SH-SY5Y (cell line): ENCODE results near the gene SPATA1.

Experiments used
- GATA2 ChIP-seq: IDR thresholded peaks from 2 replicates; pipeline ENCODE4 v1.6.1; 2011; ENCODE audit warnings: mild to moderate bottlenecking, low read depth, low read length
- GATA3 ChIP-seq: IDR thresholded peaks from 2 replicates; pipeline ENCODE4 v1.6.1; 2011; ENCODE audit warnings: low read depth, mild to moderate bottlenecking, low read length, moderate library complexity

SPATA1 gene

DNA sequence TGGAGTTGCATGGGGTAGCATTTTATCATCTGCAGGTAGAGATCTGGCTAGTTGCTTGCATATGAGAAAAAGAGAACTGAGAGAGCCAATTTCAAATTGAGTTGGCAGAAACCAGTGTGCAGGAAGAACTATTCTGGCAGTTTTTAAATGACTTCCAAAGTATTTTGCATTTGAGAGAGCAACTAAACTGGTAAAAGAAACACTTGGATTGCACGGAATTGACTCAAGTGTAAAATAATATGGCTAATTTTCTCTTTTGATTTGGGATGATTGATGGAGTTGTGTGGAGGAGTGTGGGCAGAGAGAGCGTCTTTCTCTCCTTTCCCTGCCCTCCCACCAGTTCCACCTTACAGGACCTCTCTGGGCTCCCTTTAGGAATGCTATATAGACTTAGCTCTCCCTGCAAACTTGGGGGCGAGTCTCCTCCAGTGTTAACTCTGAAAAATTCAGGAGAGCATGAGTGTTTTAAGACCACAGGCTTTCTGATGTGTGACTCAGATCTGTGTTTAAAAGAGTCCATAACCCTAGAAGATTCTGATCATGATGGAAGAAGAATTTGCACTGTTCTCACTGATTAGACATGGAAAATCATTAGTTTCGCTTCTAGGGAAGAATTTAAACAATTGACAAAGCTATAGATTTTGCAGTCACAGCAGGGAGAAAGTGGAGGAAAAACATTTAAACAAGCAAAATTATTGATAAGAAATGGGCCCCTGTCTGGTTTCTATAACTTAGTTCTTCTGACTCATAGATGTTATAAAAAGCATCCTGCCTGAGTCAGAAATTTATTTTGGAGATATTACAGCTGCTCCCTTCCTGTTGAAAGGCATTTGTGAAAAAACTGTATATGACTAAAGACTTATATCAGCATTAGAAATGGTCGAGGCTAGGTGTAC lies 92.9 kb downstream of the SPATA1 start:
- no peak for TF ChIP-seq GATA3
- no peak for TF ChIP-seq GATA2

DNA sequence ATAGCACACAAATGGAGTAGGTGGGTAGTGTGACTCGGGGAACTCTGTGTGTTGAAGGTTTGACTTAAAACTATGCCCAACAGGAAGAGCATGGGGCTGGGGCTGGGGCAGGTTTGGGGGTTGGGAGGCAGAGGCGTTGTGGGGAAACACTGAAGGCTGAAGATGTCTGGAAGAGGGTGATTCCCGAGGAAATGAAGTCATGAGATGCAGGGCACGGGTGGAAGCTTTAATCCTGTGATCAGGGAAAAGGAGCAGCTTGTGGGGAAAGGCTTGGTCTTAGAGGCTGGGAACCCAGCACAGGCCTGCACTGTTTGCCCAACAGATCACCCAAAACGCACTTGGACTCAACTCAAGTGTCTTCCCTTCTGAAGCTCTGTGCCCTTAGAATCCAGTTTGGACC lies 94.6 kb downstream of the SPATA1 start:
- no peak for TF ChIP-seq GATA3
- TF ChIP-seq GATA2: no peak

DNA sequence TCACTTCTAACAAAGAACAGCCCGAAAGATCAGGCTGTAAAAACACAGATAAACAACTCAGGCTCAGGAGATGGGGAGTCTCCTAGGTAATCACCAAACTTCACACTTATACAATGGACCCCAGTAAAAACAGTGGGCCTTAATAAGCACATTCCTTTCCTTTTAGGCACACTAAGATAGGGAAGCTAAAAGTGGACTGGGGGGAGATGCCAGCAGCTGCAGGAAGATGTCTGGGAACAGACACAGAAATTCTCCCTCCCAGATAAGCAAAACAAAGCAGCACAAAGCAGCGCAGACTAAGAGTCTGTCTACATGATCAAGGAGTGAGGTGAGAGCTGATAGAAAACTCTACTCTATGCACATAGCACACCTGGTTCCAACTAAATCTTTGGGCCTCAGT lies 97.0 kb downstream of the SPATA1 start:
- TF ChIP-seq GATA3 (no peak), GATA2 (no peak)

DNA sequence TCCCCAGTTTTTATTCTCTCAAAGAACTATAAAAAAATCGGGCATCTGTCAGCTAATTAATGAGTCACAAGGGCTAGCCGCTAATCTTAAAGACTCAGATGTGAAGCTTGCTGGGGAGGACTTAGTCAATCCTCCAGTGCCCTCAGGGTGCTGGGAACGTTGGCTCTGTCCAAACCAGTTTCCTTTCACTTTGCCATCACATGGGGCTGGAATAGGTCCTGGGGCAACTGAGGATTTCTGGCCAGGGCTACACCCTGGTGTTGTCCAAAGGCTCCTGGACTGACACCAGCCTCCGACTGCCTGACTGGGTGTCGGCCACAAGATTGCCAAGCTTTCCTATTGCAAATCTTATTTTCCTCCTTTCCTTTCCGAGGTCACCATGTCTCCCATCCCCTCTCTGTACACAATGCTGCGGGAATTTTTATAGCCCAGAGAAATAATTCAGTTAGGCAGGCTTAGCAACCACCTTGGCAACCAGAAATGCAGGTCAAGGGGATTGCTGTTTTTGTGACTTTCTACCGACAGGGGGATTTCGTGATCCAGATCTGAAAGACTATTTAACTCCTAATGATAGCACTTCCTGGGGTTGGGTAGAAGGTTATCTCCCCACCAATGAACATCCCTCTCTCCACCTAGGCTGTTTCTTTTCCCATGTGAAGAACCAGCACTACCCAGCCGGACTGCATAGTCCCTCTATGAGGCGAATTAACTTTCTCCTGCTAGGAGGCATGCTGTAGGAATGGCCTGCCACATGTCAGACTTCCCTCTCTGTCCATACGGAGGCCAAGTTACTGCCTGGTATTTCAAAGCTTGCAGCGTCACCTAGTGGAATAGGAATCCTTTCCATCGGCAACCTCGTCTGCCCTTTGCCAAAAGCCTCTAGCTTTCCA lies 98.0 kb downstream of the SPATA1 start:
- TF ChIP-seq GATA2 (no peak), GATA3 (no peak)

DNA sequence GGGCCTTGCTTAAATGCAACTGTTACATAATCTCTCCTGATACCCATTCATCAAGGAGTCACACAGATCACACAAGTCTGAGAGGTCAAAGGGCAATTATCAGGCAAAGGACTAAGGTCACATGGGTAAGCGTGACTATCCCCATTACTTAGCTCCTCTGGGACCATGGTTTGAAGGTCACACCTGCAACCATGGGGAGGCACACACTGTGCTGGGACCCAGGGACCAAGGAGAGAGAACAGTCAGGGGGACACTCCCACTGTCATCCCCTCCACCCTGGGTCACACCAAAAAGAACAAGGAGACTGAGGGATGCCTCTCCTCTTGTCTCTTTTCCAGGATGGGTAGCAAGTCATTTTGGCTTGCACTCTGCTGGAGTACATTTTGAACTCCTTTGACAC lies 99.0 kb downstream of the SPATA1 start:
- TF ChIP-seq GATA2: no peak
- TF ChIP-seq GATA3: no peak

DNA sequence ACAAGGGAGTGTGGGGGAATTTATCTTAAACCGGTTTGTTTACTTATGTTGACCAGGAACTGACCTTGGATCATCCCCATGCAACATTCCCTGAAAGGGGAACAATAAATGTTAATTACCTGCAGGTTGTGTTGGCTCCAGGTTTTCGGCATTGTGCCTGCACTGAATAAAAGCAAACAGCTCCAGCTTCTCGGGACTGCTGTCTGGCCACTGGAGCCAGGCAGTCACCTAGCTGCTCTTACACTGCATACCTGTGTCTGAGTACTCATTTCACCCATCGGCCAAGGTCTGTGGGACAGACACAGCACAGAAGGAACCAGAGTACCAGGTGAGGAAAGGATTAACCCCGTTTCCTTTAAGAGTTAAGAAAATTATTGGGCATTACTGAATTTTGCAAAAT lies 100.8 kb downstream of the SPATA1 start:
- no peak for TF ChIP-seq GATA3
- TF ChIP-seq GATA2: no peak

DNA sequence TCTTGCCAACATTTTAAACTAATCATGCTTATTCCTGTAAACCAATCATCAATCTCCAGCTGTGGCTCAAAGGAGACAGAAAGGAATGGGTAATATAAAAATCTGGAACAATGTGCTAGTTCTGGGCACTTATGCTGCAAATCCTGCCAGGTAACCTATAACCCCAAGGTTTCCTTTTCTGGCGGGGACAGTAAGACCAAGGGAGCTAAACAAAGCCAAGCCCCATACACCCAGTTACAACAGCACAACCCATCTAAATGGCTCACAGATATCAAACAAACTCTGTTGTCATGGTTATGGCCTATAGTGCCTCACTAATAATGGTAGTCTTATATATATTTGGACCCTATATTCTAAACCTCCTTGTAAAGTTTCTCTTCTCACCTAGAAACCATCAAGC lies 104.9 kb downstream of the SPATA1 start:
- no peak for TF ChIP-seq GATA3
- TF ChIP-seq GATA2: no peak

DNA sequence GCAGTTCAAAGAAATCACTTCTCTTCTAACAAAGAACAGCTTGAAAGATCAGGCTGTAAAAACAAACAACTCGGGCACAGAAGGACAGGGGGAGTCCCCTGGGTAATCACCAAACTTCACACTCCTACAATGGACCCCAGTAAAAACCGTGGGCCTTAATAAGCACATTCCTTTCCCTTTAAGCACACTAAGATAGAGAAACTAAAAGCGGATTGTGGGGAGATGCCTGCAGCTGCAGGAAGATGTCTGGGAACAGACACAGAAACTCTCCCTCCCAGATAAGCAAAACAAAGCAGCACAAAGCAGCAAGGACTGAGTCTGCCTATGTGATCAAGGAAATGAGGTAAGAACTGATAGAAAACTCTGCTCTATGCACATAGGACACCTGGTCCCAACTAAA lies 105.6 kb downstream of the SPATA1 start:
- TF ChIP-seq GATA3: no peak

DNA sequence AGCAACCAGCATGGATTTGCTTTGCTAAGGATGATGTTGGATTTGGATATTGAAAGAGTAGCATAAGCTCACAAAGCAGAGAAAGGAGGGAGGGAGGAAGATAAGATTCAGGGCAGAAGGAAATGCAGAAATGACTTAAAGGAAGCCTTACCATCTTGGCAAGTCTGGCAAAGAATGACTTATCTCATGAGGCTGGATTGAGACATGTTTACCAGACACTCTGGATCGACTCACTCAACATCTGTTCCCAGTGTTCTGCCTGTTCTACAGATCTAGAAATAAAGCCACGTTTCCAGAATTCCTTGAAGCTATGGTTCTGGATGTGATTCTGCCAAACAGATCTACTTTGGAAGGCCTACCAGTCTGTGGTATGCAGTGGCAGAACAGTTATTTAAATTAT lies 106.8 kb downstream of the SPATA1 start:
- TF ChIP-seq GATA3 (no peak), GATA2 (no peak)

DNA sequence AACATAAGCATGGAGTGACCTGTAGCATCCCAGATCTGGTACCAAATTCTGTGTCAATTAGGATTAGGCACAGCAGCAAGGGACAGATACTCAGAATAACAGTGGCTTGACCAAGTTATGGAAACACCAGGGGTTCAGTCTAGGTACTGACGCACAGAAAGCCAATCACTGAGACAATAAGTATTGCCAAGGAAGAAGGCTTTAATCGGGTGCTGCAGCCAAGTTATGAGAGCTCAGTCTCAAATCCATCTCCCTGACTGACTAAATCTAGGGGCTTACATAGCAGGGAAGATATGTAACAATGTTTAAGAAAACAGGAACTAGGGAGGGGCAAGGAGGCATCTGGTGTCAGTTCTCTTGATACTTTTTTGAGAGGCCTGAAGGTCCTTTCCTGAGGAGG lies 107.7 kb downstream of the SPATA1 start:
- no peak for TF ChIP-seq GATA2
- no peak for TF ChIP-seq GATA3

DNA sequence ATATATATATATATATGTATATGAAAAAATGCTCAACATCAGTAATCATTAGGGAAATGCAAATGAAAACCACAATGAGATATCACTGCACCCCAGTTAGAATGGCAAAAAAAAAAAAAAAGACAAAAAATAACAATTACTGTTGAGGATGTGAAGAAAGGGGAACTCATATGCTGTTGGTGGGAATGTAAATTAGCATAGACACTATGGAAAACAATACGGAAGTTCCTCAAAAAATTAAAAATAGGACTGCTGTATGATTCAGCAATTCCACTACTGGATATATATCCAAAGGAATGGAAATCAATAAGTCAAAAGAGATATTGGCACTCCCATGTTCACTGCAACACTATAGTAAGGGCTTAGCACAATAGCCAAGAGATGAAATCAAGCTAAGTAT lies 109.6 kb downstream of the SPATA1 start:
- TF ChIP-seq GATA3 (no peak), GATA2 (no peak)
